Smooth muscle cell (in vitro differentiated cells): ENCODE measurements around the gene SIPA1L3. TPM values are rescaled to one million over a fixed set of nuclear protein-coding genes. Genes with fewer than 3 reads are reported as not detected.

Source experiments
- DNase-seq: peaks from one replicate; lab custom pipeline; 2025; ENCODE audit not compliant: unreplicated experiment; lab: John Stamatoyannopoulos, UW
- H2AFZ ChIP-seq: fragments of 200-600 bp; sonication (generic); 2 replicates; pipeline ENCODE4 v1.6.0; 2016; ENCODE audit warnings: antibody characterized with exemption, low read depth, mild to moderate bottlenecking
- H3F3A ChIP-seq: fragments of 200-600 bp; sonication (generic); 2 replicates; pipeline ENCODE4 v1.6.0; 2017; ENCODE audit warnings: antibody characterized with exemption, low read depth
- H3K27ac ChIP-seq: fragments of 200-600 bp; sonication (generic); 2 replicates; pipeline ENCODE4 v1.5.1; 2016; ENCODE audit warnings: low read depth, mild to moderate bottlenecking
- H3K27me3 ChIP-seq: fragments of 200-600 bp; sonication (generic); 2 replicates; pipeline ENCODE4 v1.6.1; 2016; ENCODE audit warnings: low read depth, mild to moderate bottlenecking
- H3K36me3 ChIP-seq: fragments of 200-600 bp; sonication (generic); 2 replicates; pipeline ENCODE4 v1.5.1; 2016; ENCODE audit warnings: low read depth
- H3K4me1 ChIP-seq: fragments of 200-600 bp; sonication (generic); 2 replicates; pipeline ENCODE4 v1.5.1; 2016; ENCODE audit warnings: low read depth
- H3K4me2 ChIP-seq: fragments of 200-600 bp; sonication (generic); 2 replicates; pipeline ENCODE4 v1.6.0; 2016; ENCODE audit warnings: mild to moderate bottlenecking
- H3K4me3 ChIP-seq: fragments of 200-600 bp; sonication (generic); 2 replicates; pipeline ENCODE4 v1.5.1; 2016; ENCODE audit warnings: mild to moderate bottlenecking
- H3K79me2 ChIP-seq: fragments of 200-600 bp; sonication (generic); 2 replicates; pipeline ENCODE4 v1.6.0; 2016; ENCODE audit warnings: low read depth, mild to moderate bottlenecking
- H3K9ac ChIP-seq: fragments of 200-600 bp; sonication (generic); 2 replicates; pipeline ENCODE4 v1.6.0; 2016; ENCODE audit warnings: low read depth
- H3K9me3 ChIP-seq: fragments of 200-600 bp; sonication (generic); replicated peaks from 2 replicates; pipeline ENCODE4 v1.5.1; 2016; ENCODE audit warnings: low read depth
- H4K20me1 ChIP-seq: fragments of 200-600 bp; sonication (generic); 2 replicates; pipeline ENCODE4 v1.6.0; 2016; ENCODE audit warnings: low read depth
- CTCF ChIP-seq: fragments of 200-600 bp; sonication (generic); IDR thresholded peaks from 2 replicates; pipeline ENCODE4 v1.5.1; 2017; ENCODE audit warnings: borderline replicate concordance, mild to moderate bottlenecking, antibody characterized with exemption; ENCODE audit not compliant: insufficient read depth, poor library complexity, severe bottlenecking
- WGBS: methylation state at CpG from one replicate; pipeline ENCODE4 v1.1.7; 2016; ENCODE audit warnings: low lambda C conversion rate; 5-methylcytosine and 5-hydroxymethylcytosine counted together
- polyA plus RNA-seq: library from polyadenylated mRNA; unstranded; fragments of >200 nt; fragmentation: Nextera tagmentation; extraction: Ambion mirVana; gene quantifications from 2 replicates; pipeline ENCODE4 v1.2.1, GENCODE V29; 2016
- total RNA-seq: library from RNA; depleted of rRNA; stranded (reverse); fragments of >200 nt; gene quantifications from 2 replicates; pipeline ENCODE4 v1.2.3, GENCODE V29; 2014

SIPA1L3 gene
- total and polyA plus RNA-seq, 2 experiments from 2014 or later, result 6.5 to 7.6 TPM

GRCh38 chr19:38012290-38012689 lies 105.3 kb downstream of the SIPA1L3 start:
- H2AFZ ChIP-seq, result no peak overlapping the region
- 77% methylated on average over 5 of the region's 5 CpGs for WGBS
- no peaks in the 10 kb centered on the region for H3K9me3 ChIP-seq
- H3K36me3 ChIP-seq, result no peaks in the 10 kb centered on the region
- H4K20me1 ChIP-seq, result no peaks in the 10 kb centered on the region
- H3K79me2 ChIP-seq, result no peaks in the 10 kb centered on the region
- H3K9ac ChIP-seq, result no peak overlapping the region
- no peak overlapping the region for H3K4me3 ChIP-seq
- no peak overlapping the region for H3K27ac ChIP-seq
- H3K4me1 ChIP-seq, result no peaks in the 10 kb centered on the region
- DNase-seq, result no peak
- H3K27me3 ChIP-seq, result no peaks in the 10 kb centered on the region
- no peak for TF ChIP-seq CTCF
- H3F3A ChIP-seq, result no peaks in the 10 kb centered on the region
- no peak overlapping the region for H3K4me2 ChIP-seq

- TF ChIP-seq CTCF, result no peak
- H2AFZ ChIP-seq, result no peak overlapping the region
- no peak overlapping the region for H3K4me3 ChIP-seq
- no peaks in the 10 kb centered on the region for H3F3A ChIP-seq
- H3K4me2 ChIP-seq, result no peak overlapping the region
- no peaks in the 10 kb centered on the region for H4K20me1 ChIP-seq
- no peak overlapping the region for H3K9ac ChIP-seq
- H3K79me2 ChIP-seq, result no peaks in the 10 kb centered on the region
- H3K4me1 ChIP-seq, result no peaks in the 10 kb centered on the region
- no peak overlapping the region for H3K27ac ChIP-seq
- 89% methylated on average over 5 of the region's 5 CpGs for WGBS
- no peaks in the 10 kb centered on the region for H3K27me3 ChIP-seq
- no peak for DNase-seq
- H3K9me3 ChIP-seq, result no peaks in the 10 kb centered on the region
- no peaks in the 10 kb centered on the region for H3K36me3 ChIP-seq
These were observed 105.9 kb downstream of the SIPA1L3 start for GRCh38 chr19:38012944-38013343.

- Histone ChIP-seq H3K36me3 (no peaks in the 10 kb centered on the region), H2AFZ (no peak overlapping the region), H4K20me1 (peaks cover 7% of the 10 kb centered on the region), H3K4me1 (no peaks in the 10 kb centered on the region), H3K27ac (no peak overlapping the region), H3K9me3 (no peaks in the 10 kb centered on the region), H3K9ac (no peak overlapping the region), H3K27me3 (no peaks in the 10 kb centered on the region), H3K4me3 (no peak overlapping the region), H3F3A (no peaks in the 10 kb centered on the region), H3K79me2 (no peaks in the 10 kb centered on the region), H3K4me2 (no peak overlapping the region)
- 94% methylated on average over 11 of the region's 11 CpGs for WGBS
- DNase-seq, result no peak
- TF ChIP-seq CTCF, result no peak
These were observed 107.0 kb downstream of the SIPA1L3 start for GRCh38 chr19:38013913-38014580.

GRCh38 chr19:38015216-38015615 lies 108.2 kb downstream of the SIPA1L3 start:
- H3K4me2 ChIP-seq, result no peak overlapping the region
- H3K36me3 ChIP-seq, result no peaks in the 10 kb centered on the region
- H2AFZ ChIP-seq, result no peak overlapping the region
- no peaks in the 10 kb centered on the region for H3K79me2 ChIP-seq
- peaks cover 3% of the 10 kb centered on the region for H3K4me1 ChIP-seq
- TF ChIP-seq CTCF, result no peak
- no peak overlapping the region for H3K4me3 ChIP-seq
- no peak overlapping the region for H3K9ac ChIP-seq
- no peak for DNase-seq
- no peaks in the 10 kb centered on the region for H3F3A ChIP-seq
- no peaks in the 10 kb centered on the region for H3K27me3 ChIP-seq
- 77% methylated on average over 6 of the region's 6 CpGs for WGBS
- no peaks in the 10 kb centered on the region for H3K9me3 ChIP-seq
- H3K27ac ChIP-seq, result peak overlapping the region; percentile 38
- H4K20me1 ChIP-seq, result peaks cover 9% of the 10 kb centered on the region
